HG03139 (cell line): ENCODE data around the gene TMEM121.
A peak's percentile ranks its signal among the peaks of the same experiment; 100 is the strongest.
"Not testable (repeated sequence)": the region's sequence is repeated elsewhere in the genome, so short reads cannot be mapped to it uniquely, and the experiment has no call there.

Experiments
- ATAC-seq: cut with Tn5 transposase; IDR thresholded peaks from one replicate; pipeline ENCODE4 v1.9.1; 2021; ENCODE audit not compliant: unreplicated experiment

Gene TMEM121

DNA sequence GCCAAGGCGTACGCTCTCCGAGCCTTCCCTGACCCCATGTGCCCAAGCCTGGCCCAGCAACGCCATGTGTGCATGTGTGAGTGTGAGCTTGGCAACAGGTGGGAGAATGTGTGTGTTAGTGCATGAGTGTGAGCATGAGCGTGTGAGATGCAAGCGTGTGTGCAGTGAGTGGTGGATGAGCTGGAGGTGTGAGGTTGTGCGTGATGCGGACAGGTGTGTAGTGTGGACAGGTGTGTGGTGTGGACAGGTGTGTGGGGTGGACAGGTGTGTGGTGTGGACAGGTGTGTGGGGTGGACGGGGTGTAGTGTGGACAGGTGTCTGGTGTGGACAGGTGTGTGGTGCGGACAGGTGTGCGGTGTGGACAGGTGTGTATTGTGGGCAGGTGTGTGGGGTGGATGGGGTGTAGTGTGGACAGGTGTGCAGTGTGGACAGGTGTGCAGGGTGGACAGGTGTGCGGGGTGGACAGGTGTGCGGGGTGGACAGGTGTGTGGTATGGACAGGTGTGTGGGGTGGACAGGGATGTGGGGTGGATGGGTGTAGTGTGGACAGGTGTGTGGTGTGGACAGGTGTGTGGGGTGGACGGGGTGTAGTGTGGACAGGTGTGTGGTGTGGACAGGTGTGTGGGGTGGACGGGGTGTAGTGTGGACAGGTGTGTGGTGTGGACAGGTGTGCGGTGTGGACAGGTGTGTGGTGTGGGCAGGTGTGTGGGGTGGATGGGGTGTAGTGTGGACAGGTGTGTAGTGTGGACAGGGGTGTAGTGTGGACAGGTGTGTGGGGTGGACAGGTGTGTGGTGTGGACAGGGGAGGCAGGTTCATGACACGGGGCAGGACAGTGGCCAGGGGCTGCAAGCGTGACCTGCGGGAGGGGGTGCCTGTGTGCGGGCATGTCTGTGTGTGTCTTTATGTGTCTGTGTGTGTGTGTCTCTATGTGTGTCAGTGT is 41.1 kb downstream of the TMEM121 start:
- not testable (repeated sequence) for ATAC-seq

DNA sequence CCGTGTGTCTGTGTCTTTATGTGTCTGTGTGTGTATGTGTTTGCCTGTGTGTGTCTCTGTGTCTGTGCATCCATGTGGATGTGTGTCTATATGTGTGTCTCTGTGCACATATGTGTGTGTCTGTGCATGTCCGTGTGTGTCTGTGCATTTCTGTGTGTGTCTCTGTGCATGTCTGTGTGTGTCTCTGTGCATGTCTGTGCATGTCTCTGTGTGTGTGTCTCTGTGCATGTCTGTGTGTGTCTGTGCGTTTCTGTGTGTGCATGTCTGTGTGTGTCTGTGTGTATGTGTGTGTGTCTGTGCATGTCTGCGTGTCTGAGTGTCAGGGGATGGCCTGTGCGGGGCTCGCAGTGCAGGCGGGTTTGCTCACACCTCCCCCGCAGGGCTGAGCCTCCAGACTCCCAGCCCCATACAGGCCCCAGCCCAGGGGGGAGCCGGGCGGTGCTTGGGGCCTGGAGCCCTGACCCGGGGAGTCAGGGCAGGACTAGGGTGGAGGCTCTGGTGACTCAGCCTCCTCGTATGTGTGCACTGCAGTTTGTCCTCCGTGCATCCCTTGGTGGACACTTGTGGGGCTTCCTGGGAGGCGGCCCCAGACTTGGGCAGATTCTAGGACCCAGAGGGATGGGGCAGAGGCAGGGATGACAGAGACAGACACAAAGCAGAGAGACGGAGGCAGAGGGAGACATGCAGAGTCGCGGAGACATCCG is 41.9 kb downstream of the TMEM121 start:
- ATAC-seq, result not testable (repeated sequence)

DNA sequence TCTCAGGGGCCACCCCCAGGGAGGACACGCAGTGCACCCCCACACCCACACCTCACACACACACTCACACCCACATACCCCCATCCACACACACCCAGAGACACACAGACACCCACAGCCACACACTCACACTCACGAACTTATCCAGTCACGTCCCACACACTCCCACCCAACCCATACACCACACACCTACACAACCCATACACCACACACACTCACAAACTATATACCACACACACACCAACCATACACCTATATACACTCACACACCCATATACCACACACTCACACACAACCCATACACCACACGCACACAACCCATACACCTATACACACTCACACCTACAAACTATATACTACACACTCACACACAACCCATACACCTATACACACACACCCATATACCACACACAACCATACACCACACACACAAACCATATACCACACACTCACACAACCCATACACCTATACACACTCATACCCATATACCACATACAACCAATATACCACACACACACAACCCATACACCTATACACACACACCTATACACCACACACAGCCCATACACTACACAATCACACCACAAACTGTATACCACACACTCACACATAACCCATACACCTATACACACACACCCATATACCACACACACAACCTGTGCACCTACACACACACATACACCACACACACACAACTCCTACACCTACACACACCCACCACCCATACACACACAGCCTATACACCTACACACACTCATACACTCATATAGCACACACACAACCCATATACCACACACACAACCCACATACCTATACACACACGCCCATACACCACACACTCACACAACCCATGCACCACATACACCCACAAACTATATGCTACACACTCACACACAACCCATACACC is 42.7 kb downstream of the TMEM121 start:
- ATAC-seq, result no peak

DNA sequence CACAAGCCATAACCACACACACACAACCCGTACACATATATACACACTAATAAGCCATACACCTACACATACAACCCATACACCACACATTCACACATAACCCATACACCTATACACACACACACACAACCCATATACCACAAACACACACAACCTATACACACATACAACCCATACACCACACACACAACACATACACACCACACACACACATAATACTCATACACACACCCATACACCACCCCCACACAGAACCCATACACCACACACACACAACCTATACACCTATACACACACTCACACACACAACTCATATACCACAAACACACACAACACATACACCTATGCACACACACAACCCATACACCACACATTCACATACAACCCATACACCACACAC is 44.1 kb downstream of the TMEM121 start:
- no peak for ATAC-seq

DNA sequence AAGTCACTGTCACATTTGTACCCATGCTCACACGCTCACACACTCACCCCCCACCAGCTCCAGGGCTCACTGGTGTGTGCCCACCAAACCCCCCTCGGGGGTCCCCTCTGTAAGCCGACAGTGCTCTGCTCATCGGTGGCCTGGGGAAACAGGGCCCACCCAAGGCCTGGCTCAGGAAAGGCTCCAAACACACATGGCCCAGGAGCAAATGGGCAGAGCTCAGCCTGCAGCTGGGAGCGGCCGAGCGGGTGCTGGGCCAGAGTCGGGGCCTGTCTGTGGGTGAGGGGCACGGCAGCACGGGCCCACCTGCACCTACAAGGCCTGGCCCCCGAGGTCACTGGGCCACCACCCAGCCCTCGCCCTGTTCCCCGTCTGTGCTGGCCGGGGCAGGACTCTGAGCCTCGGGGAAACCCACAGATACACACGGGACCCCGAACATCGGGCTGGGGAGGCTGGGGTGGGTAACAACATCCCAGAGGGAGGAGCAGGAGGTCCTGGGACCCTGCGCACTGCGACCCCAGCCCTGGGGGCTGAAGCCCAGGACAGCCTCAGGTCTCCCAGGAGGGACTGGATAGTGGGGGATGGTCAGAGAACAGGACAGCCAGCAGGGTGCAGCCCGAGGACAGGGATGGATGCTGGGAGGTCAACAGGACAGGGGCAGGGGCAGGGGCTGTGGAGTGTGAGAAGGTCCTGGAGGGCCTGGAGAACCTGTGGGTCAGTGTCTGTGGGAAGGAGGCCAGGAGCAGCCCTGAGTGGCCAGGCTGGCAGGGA is 45.0 kb downstream of the TMEM121 start:
- ATAC-seq, result not testable (repeated sequence)

DNA sequence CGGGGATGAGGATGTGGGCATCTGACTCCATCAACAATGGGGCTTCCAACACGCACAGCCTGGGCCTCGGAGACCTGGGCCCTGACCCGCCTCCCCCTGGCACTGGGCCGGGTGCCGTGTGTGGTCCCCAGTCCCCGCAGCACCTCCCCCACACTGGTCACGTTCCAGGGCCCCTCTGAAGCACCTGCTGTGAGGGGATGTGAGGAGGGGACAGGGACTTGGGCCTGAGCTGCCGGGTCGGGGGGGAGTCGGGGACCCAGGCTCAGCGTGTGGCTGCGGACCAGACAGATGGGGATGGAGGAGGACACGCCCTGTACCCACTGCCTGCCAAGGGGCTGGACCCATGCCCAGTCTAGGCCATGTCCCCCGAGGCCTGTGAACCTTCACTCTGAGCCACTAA is 45.7 kb downstream of the TMEM121 start:
- ATAC-seq, result not testable (repeated sequence)

DNA sequence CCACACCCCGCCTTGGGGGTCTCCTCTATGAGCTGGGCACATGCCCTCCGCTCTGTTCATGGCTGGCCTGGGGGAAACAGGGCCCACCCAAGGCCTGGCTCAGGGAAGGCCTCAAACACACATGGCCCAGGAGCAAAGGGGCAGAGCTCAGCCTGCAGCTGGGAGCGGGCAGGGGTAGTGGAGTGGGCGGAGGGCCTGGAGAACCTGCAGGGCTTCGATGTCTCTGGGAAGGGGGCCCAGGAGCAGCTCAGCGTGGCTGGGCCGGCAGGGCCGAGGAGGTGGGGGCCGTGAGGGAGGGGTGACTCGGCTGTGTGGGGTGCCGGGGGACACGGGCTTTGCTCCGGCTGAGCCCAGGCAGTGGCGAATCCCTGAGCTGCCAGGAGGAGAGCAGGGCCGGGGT is 47.5 kb downstream of the TMEM121 start:
- ATAC-seq, result not testable (repeated sequence)

DNA sequence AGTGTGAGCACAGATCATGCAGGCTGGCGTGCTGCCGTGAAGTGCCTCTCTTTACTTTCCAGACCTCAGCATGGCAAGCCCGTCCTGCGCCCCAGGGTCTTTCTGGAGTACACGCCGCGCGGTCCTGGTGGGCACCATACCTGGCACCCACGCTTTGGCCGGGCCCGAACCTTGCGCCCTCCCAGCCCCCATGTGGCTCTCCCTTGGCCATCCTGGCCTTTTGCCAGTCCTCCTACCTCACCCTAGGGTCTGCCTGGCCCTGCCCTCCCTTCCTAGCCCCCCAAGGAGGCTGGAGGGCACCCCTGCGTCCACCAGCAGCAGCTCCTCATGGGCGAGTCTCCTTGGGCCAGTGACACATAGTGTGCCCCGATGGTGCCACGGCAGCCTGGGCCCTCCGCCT is 48.0 kb downstream of the TMEM121 start:
- not testable (repeated sequence) for ATAC-seq

DNA sequence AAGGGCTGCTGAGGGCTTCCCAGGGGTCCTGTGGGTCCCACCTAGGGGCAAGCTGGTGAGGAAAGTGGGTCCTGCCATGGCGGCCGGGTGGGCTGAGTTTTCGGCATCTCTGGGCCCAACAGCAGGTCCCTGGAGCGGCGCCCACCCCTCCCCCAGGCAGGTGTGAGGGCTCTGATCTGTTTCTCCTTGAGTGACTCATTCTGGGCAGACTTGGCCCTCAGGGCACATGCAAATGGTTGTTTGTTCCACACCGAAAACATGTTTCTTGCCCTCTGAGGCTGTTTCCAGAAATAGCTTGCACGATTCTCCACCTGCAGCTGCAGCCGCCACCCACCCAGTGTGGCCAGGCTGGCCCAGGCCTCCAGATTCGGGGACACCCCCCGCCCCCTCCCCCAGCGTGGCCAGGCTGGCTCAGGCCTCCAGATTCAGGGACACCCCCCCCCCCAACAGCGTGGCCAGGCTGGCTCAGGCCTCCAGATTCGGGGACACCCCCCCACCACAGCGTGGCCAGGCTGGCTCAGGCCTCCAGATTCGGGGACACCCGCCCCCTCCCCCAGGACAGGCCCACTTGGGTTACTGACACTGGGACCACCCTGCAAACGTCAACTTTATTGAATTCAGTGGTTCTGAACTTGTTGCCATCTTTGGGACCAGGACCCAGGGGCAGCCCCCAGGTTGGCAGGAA is 48.8 kb downstream of the TMEM121 start:
- peak; percentile 45 for ATAC-seq

DNA sequence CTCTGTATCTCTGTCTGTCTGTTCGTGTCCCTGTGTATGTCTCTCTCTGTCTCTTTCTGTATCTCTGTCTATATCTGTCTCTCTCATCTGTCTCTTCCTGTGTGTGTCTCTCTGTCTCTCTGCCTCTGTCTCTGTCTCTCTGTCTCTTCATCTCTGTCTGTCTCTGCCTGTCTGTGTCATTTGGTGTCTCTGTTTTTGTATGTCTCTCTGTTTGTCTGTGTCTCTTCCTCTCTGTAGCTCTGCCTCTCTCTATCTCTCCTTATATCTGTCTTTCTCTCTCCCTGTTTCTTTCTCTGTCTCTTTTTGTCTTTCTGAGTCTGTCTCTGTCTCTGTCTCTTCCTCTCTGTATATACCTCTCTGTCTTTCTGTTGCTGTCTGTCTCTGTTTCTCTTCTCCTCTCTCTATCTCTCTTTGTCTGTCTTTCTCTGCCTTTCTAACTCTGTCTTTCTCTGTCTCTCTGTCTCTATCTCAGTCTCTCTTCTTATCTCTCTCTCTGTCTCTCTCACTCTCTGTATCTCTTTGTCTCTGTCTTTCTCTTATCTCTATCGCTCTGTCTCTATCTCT is 50.2 kb downstream of the TMEM121 start:
- no peak for ATAC-seq

DNA sequence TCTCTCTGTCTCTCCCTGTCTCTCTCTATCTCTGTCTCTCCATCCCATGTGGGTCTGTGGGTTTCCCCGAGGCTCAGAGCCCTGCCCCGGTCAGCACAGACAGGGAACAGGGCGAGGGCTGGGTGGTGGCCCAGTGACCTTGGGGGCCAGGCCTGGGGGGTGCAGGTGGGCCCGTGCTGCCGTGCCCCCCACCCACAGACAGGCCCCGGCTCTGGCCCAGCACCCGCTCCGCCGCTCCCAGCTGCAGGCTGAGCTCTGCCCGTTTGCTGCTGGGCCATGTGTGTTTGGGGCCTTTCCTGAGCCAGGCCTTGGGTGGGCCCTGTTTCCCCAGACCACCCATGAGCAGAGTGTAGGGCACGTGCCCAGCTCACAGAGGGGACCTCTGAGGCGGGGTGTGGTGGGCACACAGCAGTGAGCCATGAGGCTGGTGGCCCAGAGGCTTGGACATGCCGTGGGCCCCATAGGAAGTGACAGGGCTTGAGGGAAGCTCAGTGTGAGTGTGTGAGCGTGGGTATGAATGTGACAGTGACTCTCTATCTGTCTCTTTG is 51.0 kb downstream of the TMEM121 start:
- no peak for ATAC-seq

DNA sequence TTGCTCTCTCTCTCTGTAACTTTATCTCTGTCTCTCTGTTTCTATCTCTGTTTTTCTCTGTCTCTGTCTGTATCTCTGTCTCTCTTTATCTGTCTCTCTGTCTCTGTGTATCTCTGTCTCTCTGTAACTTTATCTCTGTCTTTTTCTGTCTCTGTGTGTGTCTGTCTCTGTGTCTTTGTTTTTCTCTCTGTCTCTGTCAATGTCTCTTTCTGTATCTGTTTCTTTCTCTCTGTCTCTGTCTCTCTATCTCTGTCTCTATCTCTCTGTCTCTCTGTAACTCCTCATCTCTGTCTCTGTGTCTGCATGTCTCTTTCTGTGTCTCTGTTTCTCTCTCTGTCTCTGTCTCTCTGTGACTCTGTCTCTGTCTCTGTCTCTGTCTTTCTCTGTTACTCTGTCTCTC is 51.7 kb downstream of the TMEM121 start:
- no peak for ATAC-seq

DNA sequence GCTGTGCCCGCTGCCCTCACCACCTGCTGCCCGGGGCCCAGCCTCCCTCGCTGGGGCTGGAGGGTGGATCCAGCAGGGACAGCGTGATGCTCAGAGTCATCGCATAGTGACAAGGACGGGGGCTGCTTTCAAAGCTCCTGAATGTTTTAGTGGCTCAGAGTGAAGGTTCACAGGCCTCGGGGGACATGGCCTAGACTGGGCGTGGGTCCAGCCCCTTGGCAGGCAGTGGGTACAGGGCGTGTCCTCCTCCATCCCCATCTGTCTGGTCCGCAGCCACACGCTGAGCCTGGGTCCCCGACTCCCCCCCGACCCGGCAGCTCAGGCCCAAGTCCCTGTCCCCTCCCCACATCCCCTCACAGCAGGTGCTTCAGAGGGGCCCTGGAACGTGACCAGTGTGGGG is 52.8 kb downstream of the TMEM121 start:
- ATAC-seq, result not testable (repeated sequence)
